Measurements from ENCODE around the gene ALDH1L2.

- TF ChIP-seq, protein P1, sequence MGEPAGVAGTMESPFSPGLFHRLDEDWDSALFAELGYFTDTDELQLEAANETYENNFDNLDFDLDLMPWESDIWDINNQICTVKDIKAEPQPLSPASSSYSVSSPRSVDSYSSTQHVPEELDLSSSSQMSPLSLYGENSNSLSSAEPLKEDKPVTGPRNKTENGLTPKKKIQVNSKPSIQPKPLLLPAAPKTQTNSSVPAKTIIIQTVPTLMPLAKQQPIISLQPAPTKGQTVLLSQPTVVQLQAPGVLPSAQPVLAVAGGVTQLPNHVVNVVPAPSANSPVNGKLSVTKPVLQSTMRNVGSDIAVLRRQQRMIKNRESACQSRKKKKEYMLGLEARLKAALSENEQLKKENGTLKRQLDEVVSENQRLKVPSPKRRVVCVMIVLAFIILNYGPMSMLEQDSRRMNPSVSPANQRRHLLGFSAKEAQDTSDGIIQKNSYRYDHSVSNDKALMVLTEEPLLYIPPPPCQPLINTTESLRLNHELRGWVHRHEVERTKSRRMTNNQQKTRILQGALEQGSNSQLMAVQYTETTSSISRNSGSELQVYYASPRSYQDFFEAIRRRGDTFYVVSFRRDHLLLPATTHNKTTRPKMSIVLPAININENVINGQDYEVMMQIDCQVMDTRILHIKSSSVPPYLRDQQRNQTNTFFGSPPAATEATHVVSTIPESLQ (CRISPR knock-in tag; IDR thresholded peaks at IDR 0.05), result no peak
- TF ChIP-seq ZNF324 (CRISPR knock-in tag; IDR thresholded peaks at IDR 0.05) (no peak), DPF2 (IDR thresholded peaks at IDR 0.05) (no peak), CC2D1A (IDR thresholded peaks at IDR 0.05) (no peak), USF1 (CRISPR knock-in tag; IDR thresholded peaks at IDR 0.05) (no peak), NR2C1 (IDR thresholded peaks at IDR 0.05) (no peak), NR2C1 (tag; IDR thresholded peaks at IDR 0.05) (no peak)
- TF ChIP-seq, protein P2, sequence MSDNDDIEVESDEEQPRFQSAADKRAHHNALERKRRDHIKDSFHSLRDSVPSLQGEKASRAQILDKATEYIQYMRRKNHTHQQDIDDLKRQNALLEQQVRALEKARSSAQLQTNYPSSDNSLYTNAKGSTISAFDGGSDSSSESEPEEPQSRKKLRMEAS (CRISPR knock-in tag; IDR thresholded peaks at IDR 0.05), result no peak
Observed at GRCh38 chr12:104997541-104997940, 86.7 kb downstream of the ALDH1L2 start.

Measured in K562 (cell line).